ENCODE measurements around the gene SPATA31C1.
"Not testable (repeated sequence)": the region's sequence is repeated elsewhere in the genome, so short reads cannot be mapped to it uniquely, and the experiment has no call there.

Gene SPATA31C1

DNA sequence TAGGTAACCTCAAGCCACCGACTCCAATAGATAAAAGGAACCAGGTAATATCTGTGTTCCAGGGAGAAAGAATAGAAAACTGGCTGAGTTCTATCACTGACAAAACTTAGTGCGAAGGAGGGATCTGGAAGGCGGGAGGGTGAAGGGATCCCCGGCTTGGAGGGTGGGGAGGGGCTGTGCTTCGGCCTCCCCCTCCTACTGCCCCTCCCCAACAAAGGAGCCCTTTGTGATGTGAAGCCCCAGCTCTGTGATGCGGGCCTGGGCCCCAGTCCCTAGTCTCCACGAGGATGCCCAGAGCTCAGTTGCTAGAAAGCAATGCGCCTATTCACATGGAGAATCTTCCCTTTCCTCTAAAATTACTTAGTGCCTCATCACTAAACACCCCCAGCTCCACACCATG lies at the start of gene SPATA31C1:
Gene SPATA31C1 (plus strand): TSS at position 301 of the 400 bp plus-strand sequence.
- not testable (repeated sequence) for DNase-seq

GRCh38 chr9:87868175-87868574 lies 49.6 kb upstream of the SPATA31C1 start:
- no peak for DNase-seq

DNA sequence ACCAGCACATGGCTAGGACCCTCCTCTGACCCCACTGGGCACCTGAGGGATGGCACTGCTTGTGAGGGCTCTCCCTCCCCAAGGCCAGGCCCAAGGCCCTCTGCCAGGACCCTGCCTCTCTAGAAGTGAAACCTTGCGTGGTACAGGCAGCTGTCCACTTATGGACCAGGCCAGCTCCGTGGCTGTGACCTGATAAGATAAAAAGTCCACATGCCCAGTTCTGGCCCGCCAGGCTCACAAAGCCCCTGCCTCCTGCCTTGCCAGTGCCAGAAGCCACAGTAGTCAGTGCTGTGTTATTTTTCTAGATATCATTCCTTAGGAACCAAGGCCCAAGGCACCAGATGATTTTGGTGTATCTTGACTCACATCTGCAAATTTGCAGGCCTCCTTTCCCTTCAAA lies 49.1 kb upstream of the SPATA31C1 start:
- no peak for DNase-seq

- DNase-seq, result no peak
Observed at GRCh38 chr9:87869082-87869481, 48.7 kb upstream of the SPATA31C1 start.

- no peak for DNase-seq
Observed at GRCh38 chr9:87871425-87872078, 46.2 kb upstream of the SPATA31C1 start.

- no peak for DNase-seq
Observed at GRCh38 chr9:87872079-87872624, 45.6 kb upstream of the SPATA31C1 start.

- no peak for DNase-seq
Observed at GRCh38 chr9:87873607-87874303, 44.0 kb upstream of the SPATA31C1 start.

GRCh38 chr9:87874304-87874623 lies 43.5 kb upstream of the SPATA31C1 start:
- no peak for DNase-seq

- DNase-seq, result no peak
Observed at GRCh38 chr9:87875060-87875459, 42.7 kb upstream of the SPATA31C1 start.

DNA sequence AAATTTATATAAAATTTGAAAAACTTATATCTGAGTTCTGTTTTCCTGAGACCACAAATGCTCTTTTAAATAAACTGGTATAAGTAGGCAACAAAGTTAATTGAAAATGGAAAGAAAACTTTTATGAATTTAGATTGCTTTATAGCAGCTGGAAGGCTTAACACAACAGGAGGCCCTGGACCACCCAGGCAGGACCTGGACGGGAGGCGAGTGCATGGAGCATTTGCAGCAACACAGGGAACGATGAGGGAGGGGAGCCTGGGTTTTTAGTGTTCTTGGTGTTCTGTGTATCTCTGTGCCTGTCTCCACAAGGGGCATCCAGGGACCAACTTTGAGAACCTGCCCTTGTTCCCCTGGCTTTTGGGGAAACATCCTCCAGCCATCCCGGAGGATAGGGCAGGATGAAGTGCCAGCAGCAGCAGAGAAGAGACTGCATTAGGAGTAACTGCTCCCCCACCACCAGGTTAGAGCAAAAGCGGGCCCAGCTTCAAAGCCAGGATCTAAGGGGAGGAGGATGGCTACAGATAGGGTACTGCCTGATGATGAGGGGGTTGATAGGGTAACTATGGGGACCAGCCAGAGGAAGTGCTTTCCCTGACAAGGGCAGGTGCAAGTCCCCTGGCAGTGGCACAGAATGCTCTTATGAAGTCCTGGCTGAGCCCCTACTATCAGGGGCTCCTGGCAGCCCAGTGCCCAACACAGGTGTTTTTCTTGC lies 41.8 kb upstream of the SPATA31C1 start:
- DNase-seq, result no peak

- DNase-seq, result no peak
Observed at GRCh38 chr9:87876708-87877107, 41.1 kb upstream of the SPATA31C1 start.

GRCh38 chr9:87878989-87879511 lies 38.7 kb upstream of the SPATA31C1 start:
- DNase-seq, result no peak

GRCh38 chr9:87880116-87880515 lies 37.6 kb upstream of the SPATA31C1 start:
- DNase-seq, result no peak

GRCh38 chr9:87880683-87881082 lies 37.1 kb upstream of the SPATA31C1 start:
- DNase-seq, result no peak

GRCh38 chr9:87882627-87883026 lies 35.1 kb upstream of the SPATA31C1 start, which contains the start of gene SPATA31E1:
SPATA31E1 (plus strand) TSS chr9:87882877; CDS start chr9:87882892, 15 bp downstream.
- DNase-seq, result no peak

DNA sequence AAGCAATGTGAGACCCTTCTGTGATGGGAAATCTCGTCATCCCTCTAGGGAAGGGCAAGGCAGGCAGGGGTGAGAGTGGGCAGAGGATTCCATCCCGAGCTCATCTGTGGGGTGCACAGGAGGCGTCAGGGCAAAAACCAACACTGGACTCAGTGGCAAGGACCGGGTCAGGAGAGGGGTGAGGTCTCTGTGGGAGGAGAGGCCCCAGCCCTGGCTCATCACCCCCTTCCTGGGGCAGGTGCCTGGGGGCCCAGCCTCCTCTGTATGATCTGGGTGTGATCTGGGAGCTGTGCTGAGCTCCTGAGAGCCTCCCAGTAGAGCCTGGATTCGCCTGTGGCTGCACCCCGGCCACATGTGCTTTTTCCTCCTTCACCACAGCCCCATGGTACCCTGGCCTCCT lies 34.5 kb upstream of the SPATA31C1 start:
- no peak for DNase-seq

- no peak for DNase-seq
Observed at GRCh38 chr9:87883990-87884389, 33.8 kb upstream of the SPATA31C1 start.

GRCh38 chr9:87884578-87885459 lies 32.9 kb upstream of the SPATA31C1 start:
- no peak for DNase-seq

DNA sequence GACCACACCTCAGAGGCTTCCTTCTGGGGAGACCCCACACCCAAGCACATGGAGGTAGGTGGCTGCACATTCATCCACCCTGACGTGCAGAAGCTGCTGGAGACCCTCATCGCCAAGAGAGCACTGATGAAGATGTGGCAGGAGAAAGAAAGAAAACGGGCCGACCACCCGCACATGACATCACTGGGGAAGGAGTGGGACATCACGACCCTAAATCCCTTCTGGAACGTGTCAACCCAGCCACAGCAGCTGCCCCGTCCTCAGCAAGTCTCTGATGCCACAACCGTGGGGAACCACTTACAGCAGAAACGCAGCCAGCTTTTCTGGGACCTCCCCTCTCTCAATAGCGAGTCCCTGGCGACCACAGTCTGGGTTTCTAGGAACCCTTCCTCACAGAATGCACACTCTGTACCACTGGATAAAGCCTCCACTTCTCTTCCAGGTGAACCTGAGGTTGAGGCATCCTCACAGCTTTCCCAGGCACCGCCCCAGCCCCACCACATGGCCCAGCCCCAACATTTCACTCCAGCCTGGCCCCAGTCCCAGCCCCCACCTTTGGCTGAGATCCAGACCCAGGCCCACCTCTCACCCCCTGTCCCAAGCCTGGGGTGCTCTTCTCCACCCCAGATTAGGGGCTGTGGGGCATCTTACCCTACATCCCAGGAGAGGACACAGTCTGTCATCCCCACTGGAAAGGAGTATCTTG lies 32.1 kb upstream of the SPATA31C1 start:
- no peak for DNase-seq

GRCh38 chr9:87886210-87886932 lies 31.4 kb upstream of the SPATA31C1 start:
- DNase-seq, result no peak

- no peak for DNase-seq
Observed at GRCh38 chr9:87886933-87887505, 30.7 kb upstream of the SPATA31C1 start.

Data from NCI-H146 (cell line).